GM12878 (cell line): ENCODE data around the gene ATF7IP. TPM values are rescaled to one million over a fixed set of nuclear protein-coding genes. Genes with fewer than 3 reads are reported as not detected.
A peak's percentile ranks its signal among the peaks of the same experiment; 100 is the strongest.

Experiments used
- ATAC-seq: fragments of 200-7000 bp; cut with Tn5 transposase; 3 replicates; pipeline ENCODE4 v1.9.1; 2020; ENCODE audit warnings: mild to moderate bottlenecking, moderate library complexity
- BruUV-seq: library from RNA; stranded (reverse); fragments of 400-500 nt; replicated peaks from 2 replicates; lab custom pipeline; 2021; lab: Mats Ljungman, UMichigan
- CTCF ChIA-PET: fragments of 300-600 bp; sonication (Branson Sonifier 250); formaldehyde crosslinking; extraction: SDS; loops from one replicate; lab custom pipeline; 2021; ENCODE audit warnings: inconsistent platforms; lab: Yijun Ruan, JAX
- POLR2A ChIA-PET: fragments of 350-600 bp; formaldehyde crosslinking; extraction: SDS; loops from one replicate; lab custom pipeline; 2021; ENCODE audit warnings: inconsistent platforms; lab: Charles Lee
- RAD21 ChIA-PET: fragments of 300-600 bp; sonication (Branson Sonifier 250); formaldehyde crosslinking; loops from one replicate; lab custom pipeline; 2023; ENCODE audit warnings: antibody characterized with exemption; ENCODE audit not compliant: unreplicated experiment; lab: Charles Lee
- SMC1A ChIA-PET: fragments of 300-600 bp; sonication (Branson Sonifier 250); formaldehyde crosslinking; loops from one replicate; lab custom pipeline; 2023; ENCODE audit not compliant: unreplicated experiment, uncharacterized antibody; lab: Charles Lee
- DNase-seq: peaks from one replicate; pipeline ENCODE4 v3.0.0-alpha.2; 2011; ENCODE audit warnings: low read depth, low spot score
- FAIRE-seq: peaks from 3 replicates; lab custom pipeline; 2011; peaks lifted over from hg19 to GRCh38; lab: Jason Lieb, UNC
- H2AFZ ChIP-seq: 2 replicates; pipeline ENCODE4 v1.6.0; 2011; ENCODE audit warnings: low read depth, low read length, control low read depth; ENCODE audit not compliant: control insufficient read depth
- H3K27ac ChIP-seq: 2 replicates; pipeline ENCODE4 v1.5.1; 2011; ENCODE audit warnings: control low read depth; ENCODE audit not compliant: control insufficient read depth, insufficient read depth
- H3K27me3 ChIP-seq, 2 experiments: replicated peaks in 1 of 2; 2 replicates each; pipeline versions ENCODE4 v1.6.0 to v1.6.1; 2011; ENCODE audit warnings: low read length in 1 of 2; ENCODE audit not compliant: control insufficient read depth in 2 of 2, insufficient read depth in 2 of 2
- H3K36me3 ChIP-seq, 2 experiments: 2 replicates each; pipeline ENCODE4 v1.5.1; 2011; ENCODE audit warnings: low read length in 1 of 2; ENCODE audit not compliant: control insufficient read depth in 2 of 2, insufficient read depth in 2 of 2
- H3K4me1 ChIP-seq: 2 replicates; pipeline ENCODE4 v1.6.1; 2011; ENCODE audit warnings: mild to moderate bottlenecking, low read length, moderate library complexity, mixed read lengths; ENCODE audit not compliant: control insufficient read depth, insufficient read depth
- H3K4me2 ChIP-seq: 2 replicates; pipeline ENCODE4 v1.6.0; 2011; ENCODE audit warnings: control low read depth; ENCODE audit not compliant: control insufficient read depth, insufficient read depth
- H3K4me3 ChIP-seq: fragments of 200-600 bp; sonication (generic); 2 replicates; pipeline ENCODE4 v1.5.1; 2016
- H3K79me2 ChIP-seq: 2 replicates; pipeline ENCODE4 v1.6.0; 2011; ENCODE audit warnings: low read length; ENCODE audit not compliant: control insufficient read depth, insufficient read depth
- H3K9ac ChIP-seq: 2 replicates; pipeline ENCODE4 v1.8.0; 2011; ENCODE audit warnings: low read length, control low read depth, mixed read lengths; ENCODE audit not compliant: control insufficient read depth, insufficient read depth
- H3K9me3 ChIP-seq: replicated peaks from 3 replicates; pipeline ENCODE4 v1.5.1; 2011; ENCODE audit warnings: mild to moderate bottlenecking, low read length; ENCODE audit not compliant: control insufficient read depth, insufficient read depth
- H4K20me1 ChIP-seq: 2 replicates; pipeline ENCODE4 v1.6.0; 2011; ENCODE audit not compliant: control insufficient read depth, insufficient read depth
- ATF7 ChIP-seq: fragments of 450-650 bp; IDR thresholded peaks from 2 replicates; pipeline ENCODE4 v1.6.1; 2016; ENCODE audit warnings: low read depth, mild to moderate bottlenecking
- CEBPB ChIP-seq, 2 experiments: fragments of 150-350 bp in 1 of 2; IDR thresholded peaks; 2 replicates each; pipeline ENCODE4 v1.6.1; 2012 to 2014; ENCODE audit warnings: low read depth in 2 of 2, low read length in 2 of 2, borderline replicate concordance in 1 of 2, inconsistent platforms in 1 of 2
- CREB1 ChIP-seq: IDR thresholded peaks from 2 replicates; pipeline ENCODE4 v1.6.1; 2012; ENCODE audit warnings: low read depth, mild to moderate bottlenecking, inconsistent platforms
- DPF2 ChIP-seq: fragments of 450-650 bp; IDR thresholded peaks from 2 replicates; pipeline ENCODE4 v1.6.1; 2017; ENCODE audit warnings: mild to moderate bottlenecking
- ELK1 ChIP-seq: IDR thresholded peaks from 2 replicates; pipeline ENCODE4 v1.6.1; 2012; ENCODE audit warnings: low read depth, low read length, improper control_type of control experiment
- GABPA ChIP-seq: IDR thresholded peaks from 2 replicates; pipeline ENCODE4 v1.6.1; 2014; ENCODE audit warnings: antibody characterized with exemption, low read depth, mild to moderate bottlenecking, inconsistent platforms
- KAT2A ChIP-seq: conservative IDR thresholded peaks from 2 replicates; pipeline ENCODE4 v1.6.1; 2011; ENCODE audit warnings: low read depth, low read length; ENCODE audit not compliant: control insufficient read depth
- MTA2 ChIP-seq: fragments of 450-650 bp; IDR thresholded peaks from 2 replicates; pipeline ENCODE4 v1.6.1; 2016; ENCODE audit warnings: low read depth, mild to moderate bottlenecking, moderate library complexity
- MTA3 ChIP-seq: IDR thresholded peaks from 2 replicates; pipeline ENCODE4 v1.6.1; 2012; ENCODE audit warnings: low read length, inconsistent platforms, borderline replicate concordance
- MYB ChIP-seq: fragments of 150-350 bp; IDR thresholded peaks from 2 replicates; pipeline ENCODE4 v1.6.1; 2014; ENCODE audit warnings: mild to moderate bottlenecking, low read depth, low read length, borderline replicate concordance
- RELB ChIP-seq: fragments of 450-650 bp; IDR thresholded peaks from 2 replicates; pipeline ENCODE4 v1.6.1; 2017; ENCODE audit warnings: low read depth, mild to moderate bottlenecking, moderate library complexity
- RUNX3 ChIP-seq: IDR thresholded peaks from 2 replicates; pipeline ENCODE4 v1.6.1; 2012; ENCODE audit warnings: low read length, inconsistent platforms
- WGBS: methylation state at CpG from one replicate; pipeline ENCODE4 v1.1.6; 2016; ENCODE audit warnings: low lambda C conversion rate; ENCODE audit not compliant: insufficient replicate concordance, insufficient coverage; ENCODE audit errors: missing lambda C conversion rate; 5-methylcytosine and 5-hydroxymethylcytosine counted together
- in situ Hi-C: fragments of 300-500 bp; cut with MboI; formaldehyde crosslinking; loops from 9 replicates; pipeline ENCODE4 v1.14.3; 2018; ENCODE audit warnings: mixed read lengths
- intact Hi-C: fragments of 100-400 bp; cut with micrococcal nuclease; formaldehyde crosslinking; loops from one replicate; pipeline ENCODE4 v1.14.2; 2022; ENCODE audit not compliant: unreplicated experiment
- polyA plus RNA-seq, 11 experiments: library from polyadenylated mRNA; depleted of rRNA in 4 of 11; unstranded in 6 of 11; stranded (reverse) in 5 of 11; fragments of >200 nt; fragmentation: Nextera tagmentation in 4 of 11; fragmentation: Illumina TruSeq in 1 of 11; extraction: Ambion mirVana in 4 of 11; extraction: Trizol in 1 of 11; gene quantifications; 1 replicate in 1 of 11; 2 replicates in 10 of 11; pipeline versions ENCODE4 v1.2.1 to v1.2.3, GENCODE V29; 2011 to 2016; ENCODE audit warnings: inconsistent platforms in 2 of 11, missing spikeins in 2 of 11, low read depth in 1 of 11
- total RNA-seq, 4 experiments: library from RNA; depleted of rRNA in 3 of 4; stranded (reverse); fragments of >200 nt in 3 of 4; fragmentation: Illumina TruSeq in 1 of 4; extraction: Trizol in 1 of 4; gene quantifications; 2 replicates each; pipeline versions ENCODE4 v1.2.1 to v1.2.3, GENCODE V29; 2013 to 2021
- TF ChIP-seq, protein P1 (sequence below): fragments of 450-650 bp; IDR thresholded peaks from 2 replicates; pipeline ENCODE4 v1.6.1; 2017; ENCODE audit warnings: mild to moderate bottlenecking, low read depth, inconsistent platforms; ENCODE audit not compliant: poor library complexity, severe bottlenecking
- TF ChIP-seq, protein P2 (sequence below): fragments of 450-650 bp; IDR thresholded peaks from 2 replicates; pipeline ENCODE4 v1.6.1; 2017; ENCODE audit warnings: mild to moderate bottlenecking, moderate library complexity

The ATF7IP gene
- total and polyA plus RNA-seq, 10 of the 15 experiments (the other 5 are each of a cell fraction or from before 2014, with no cell fraction given), result 6.2 to 66.6 (median 29.3) TPM

DNA sequence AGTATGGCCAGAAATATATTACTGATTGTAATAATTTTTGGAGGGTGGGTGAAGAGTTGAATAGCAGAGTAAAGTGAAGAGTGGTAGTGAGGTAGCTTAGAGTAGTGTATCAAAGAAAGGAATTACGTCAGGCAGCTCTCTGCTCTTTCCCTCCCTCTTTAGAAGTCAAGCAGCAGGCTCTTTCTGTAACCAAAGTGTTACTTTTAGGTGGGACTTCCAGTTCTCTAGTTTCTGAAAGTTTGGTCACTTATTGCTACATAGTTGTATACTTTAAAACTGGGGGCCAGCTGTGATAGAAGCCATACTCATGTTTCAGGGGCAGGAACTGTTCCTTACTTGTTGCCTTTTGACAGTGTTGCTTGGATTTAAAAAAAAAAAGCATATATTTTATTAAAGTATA lies 30.6 kb downstream of the ATF7IP start:
- peak; percentile 74 for ATAC-seq
- in situ Hi-C loops, result loop anchor here (25.0 kb wide), 1 partner anchor 566 kb away; the partner anchor contains the start of genes ARHGDIB and PDE6H
- intact Hi-C loops, result loop anchor here (5.0 to 10.0 kb wide), 4 partner anchors 154 to 1671 kb away; partner anchors contain the start of gene EPS8
- BruUV-seq, result no TSS peak
- no peak overlapping the region; the same call in 1 of the 2 replicates for H3K9ac ChIP-seq
- peaks cover 18% of the 10 kb centered on the region for H3K9me3 ChIP-seq
- peak; percentile 49 for FAIRE-seq
- CTCF ChIA-PET, result interaction anchor here (1.0 to 2.1 kb wide), 3 partner anchors 12 to 232 kb away, joined by 6 to 8 read pairs (median 6); no protein-coding TSS in a partner anchor
- no peak overlapping the region for H2AFZ ChIP-seq
- H3K27me3 ChIP-seq, result no peaks in the 10 kb centered on the region
- H3K4me2 ChIP-seq, result peak overlapping the region; percentile 56; the same call in 1 of the 2 replicates
- peak; percentile 45 for DNase-seq
- H3K4me1 ChIP-seq, result peaks cover 11% of the 10 kb centered on the region; the same call in 1 of the 2 replicates
- no peaks in the 10 kb centered on the region for H4K20me1 ChIP-seq
- SMC1A ChIA-PET, result interaction anchor here (0.8 to 4.3 kb wide), 5 partner anchors 11 to 158 kb away, joined by 3 to 99 read pairs (median 10); partner anchors contain the start of gene ATF7IP
- WGBS, result 44% methylated on average over 1 of the region's 1 CpG
- POLR2A ChIA-PET, result interaction anchor here (1.6 to 4.1 kb wide), 3 partner anchors 11 to 30 kb away, joined by 5 to 66 read pairs (median 29); partner anchors contain the start of gene ATF7IP
- H3K36me3 ChIP-seq, result no peaks in the 10 kb centered on the region
- peak overlapping the region; percentile 82 for H3K27ac ChIP-seq
- H3K79me2 ChIP-seq, result peaks cover 91% of the 10 kb centered on the region
- RAD21 ChIA-PET, result interaction anchor here (0.5 to 5.8 kb wide), 8 partner anchors 11 to 229 kb away, joined by 3 to 100 read pairs (median 5); partner anchors contain the start of gene ATF7IP
- H3K4me3 ChIP-seq, result no peak overlapping the region
- no peak for TF ChIP-seq MTA3
- TF ChIP-seq ATF7, result peak; percentile 97
- TF ChIP-seq CEBPB (IDR thresholded peaks at IDR 0.05; ENCODE audit: borderline replicate concordance in 1 of 2, low read depth in 2 of 2, low read length in 2 of 2), result peak in 1 of 2 experiments; percentile 51; a peak in 1 of 4 replicates
- TF ChIP-seq GABPA, result 0 out of 2 replicates have a peak, but pooled peaks have one; percentile 19
- peak; percentile 65 for TF ChIP-seq RUNX3
- TF ChIP-seq CREB1, result peak; percentile 64; the same call in 1 of the 2 replicates
- TF ChIP-seq, protein P1, sequence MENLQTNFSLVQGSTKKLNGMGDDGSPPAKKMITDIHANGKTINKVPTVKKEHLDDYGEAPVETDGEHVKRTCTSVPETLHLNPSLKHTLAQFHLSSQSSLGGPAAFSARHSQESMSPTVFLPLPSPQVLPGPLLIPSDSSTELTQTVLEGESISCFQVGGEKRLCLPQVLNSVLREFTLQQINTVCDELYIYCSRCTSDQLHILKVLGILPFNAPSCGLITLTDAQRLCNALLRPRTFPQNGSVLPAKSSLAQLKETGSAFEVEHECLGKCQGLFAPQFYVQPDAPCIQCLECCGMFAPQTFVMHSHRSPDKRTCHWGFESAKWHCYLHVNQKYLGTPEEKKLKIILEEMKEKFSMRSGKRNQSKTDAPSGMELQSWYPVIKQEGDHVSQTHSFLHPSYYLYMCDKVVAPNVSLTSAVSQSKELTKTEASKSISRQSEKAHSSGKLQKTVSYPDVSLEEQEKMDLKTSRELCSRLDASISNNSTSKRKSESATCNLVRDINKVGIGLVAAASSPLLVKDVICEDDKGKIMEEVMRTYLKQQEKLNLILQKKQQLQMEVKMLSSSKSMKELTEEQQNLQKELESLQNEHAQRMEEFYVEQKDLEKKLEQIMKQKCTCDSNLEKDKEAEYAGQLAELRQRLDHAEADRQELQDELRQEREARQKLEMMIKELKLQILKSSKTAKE, result peak; percentile 32
- TF ChIP-seq KAT2A, result no peak
- peak; percentile 54 for TF ChIP-seq RELB
- TF ChIP-seq MYB, result no peak
- TF ChIP-seq, protein P2, sequence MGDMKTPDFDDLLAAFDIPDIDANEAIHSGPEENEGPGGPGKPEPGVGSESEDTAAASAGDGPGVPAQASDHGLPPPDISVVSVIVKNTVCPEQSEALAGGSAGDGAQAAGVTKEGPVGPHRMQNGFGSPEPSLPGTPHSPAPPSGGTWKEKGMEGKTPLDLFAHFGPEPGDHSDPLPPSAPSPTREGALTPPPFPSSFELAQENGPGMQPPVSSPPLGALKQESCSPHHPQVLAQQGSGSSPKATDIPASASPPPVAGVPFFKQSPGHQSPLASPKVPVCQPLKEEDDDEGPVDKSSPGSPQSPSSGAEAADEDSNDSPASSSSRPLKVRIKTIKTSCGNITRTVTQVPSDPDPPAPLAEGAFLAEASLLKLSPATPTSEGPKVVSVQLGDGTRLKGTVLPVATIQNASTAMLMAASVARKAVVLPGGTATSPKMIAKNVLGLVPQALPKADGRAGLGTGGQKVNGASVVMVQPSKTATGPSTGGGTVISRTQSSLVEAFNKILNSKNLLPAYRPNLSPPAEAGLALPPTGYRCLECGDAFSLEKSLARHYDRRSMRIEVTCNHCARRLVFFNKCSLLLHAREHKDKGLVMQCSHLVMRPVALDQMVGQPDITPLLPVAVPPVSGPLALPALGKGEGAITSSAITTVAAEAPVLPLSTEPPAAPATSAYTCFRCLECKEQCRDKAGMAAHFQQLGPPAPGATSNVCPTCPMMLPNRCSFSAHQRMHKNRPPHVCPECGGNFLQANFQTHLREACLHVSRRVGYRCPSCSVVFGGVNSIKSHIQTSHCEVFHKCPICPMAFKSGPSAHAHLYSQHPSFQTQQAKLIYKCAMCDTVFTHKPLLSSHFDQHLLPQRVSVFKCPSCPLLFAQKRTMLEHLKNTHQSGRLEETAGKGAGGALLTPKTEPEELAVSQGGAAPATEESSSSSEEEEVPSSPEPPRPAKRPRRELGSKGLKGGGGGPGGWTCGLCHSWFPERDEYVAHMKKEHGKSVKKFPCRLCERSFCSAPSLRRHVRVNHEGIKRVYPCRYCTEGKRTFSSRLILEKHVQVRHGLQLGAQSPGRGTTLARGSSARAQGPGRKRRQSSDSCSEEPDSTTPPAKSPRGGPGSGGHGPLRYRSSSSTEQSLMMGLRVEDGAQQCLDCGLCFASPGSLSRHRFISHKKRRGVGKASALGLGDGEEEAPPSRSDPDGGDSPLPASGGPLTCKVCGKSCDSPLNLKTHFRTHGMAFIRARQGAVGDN, result peak; percentile 46; the same call in 1 of the 2 replicates
- TF ChIP-seq DPF2, result peak; percentile 45; the same call in 1 of the 2 replicates
- no peak for TF ChIP-seq ELK1
- TF ChIP-seq MTA2, result peak; percentile 73
